ENCODE measurements around the gene MAP4K3. TPM values are rescaled to one million over a fixed set of nuclear protein-coding genes. Genes with fewer than 3 reads are reported as not detected.
A peak's percentile ranks its signal among the peaks of the same experiment; 100 is the strongest.

The MAP4K3 gene
- total and polyA plus RNA-seq, 11 donors = 14.5 to 45.4 (median 33.4) TPM

- peaks cover 8 to 94% (median 67%) of the 10 kb centered on the region in 12 donors for H3K4me1 ChIP-seq
- 78 to 89% (median 86%) methylated on average over 8 of the region's 8 CpGs for WGBS, 4 donors
- no peaks in the 10 kb centered on the region for H3K9me3 ChIP-seq
- no peak overlapping the region for H3K4me3 ChIP-seq
- intact Hi-C loops (cut with DNase I) = loop anchor here in 2 of 10 donors (5.0 kb wide), 1 partner anchor 36 kb away; the partner anchor contains the start of gene MAP4K3 (in 2 of the 2)
- no peak for DNase-seq
- TF ChIP-seq CTCF (IDR thresholded peaks at IDR 0.05) (no peak), POLR2A (IDR thresholded peaks at IDR 0.05) (no peak)
- peak overlapping the region in 3 of 12 donors; percentile 8 to 19 (median 11) for H3K27ac ChIP-seq
- no peaks in the 10 kb centered on the region for H3K36me3 ChIP-seq
- no peaks in the 10 kb centered on the region for H3K27me3 ChIP-seq
- no peak for ATAC-seq
Measured at GRCh38 chr2:39401319-39401718, 35.8 kb downstream of the MAP4K3 start.

DNA sequence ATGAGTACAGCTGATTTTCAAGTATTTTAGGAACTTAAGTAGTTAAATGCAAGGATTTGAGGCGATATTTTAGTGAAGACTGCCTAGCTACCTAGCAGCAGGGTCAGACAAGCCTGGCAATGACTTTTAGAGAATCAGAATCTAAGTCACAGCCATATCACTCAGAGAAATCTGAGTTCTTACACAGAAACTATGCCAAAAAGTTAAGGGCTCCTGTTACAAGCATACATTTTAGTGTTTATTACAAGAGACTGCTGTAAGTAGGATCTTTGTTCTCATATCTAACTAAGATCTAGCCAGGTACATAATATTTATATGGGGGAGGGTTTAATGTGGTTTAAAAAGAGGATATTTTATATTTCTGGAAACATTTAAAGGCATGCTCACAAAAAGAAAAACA lies 37.5 kb downstream of the MAP4K3 start:
- no peak for DNase-seq
- intact Hi-C loops (cut with DNase I) = no loop called here
- Histone ChIP-seq H3K27me3 (no peaks in the 10 kb centered on the region), H3K9me3 (no peaks in the 10 kb centered on the region), H3K4me3 (no peak overlapping the region), H3K4me1 (peaks cover 8 to 96% (median 65%) of the 10 kb centered on the region in 12 donors), H3K36me3 (no peaks in the 10 kb centered on the region), H3K27ac (peak overlapping the region in 2 of 12 donors; percentile 4 to 15)
- no peak for ATAC-seq
- TF ChIP-seq CTCF (IDR thresholded peaks at IDR 0.05) (no peak), POLR2A (IDR thresholded peaks at IDR 0.05) (no peak)
- WGBS, 4 donors = 64 to 80% (median 71%) methylated on average over 1 of the region's 1 CpG

DNA sequence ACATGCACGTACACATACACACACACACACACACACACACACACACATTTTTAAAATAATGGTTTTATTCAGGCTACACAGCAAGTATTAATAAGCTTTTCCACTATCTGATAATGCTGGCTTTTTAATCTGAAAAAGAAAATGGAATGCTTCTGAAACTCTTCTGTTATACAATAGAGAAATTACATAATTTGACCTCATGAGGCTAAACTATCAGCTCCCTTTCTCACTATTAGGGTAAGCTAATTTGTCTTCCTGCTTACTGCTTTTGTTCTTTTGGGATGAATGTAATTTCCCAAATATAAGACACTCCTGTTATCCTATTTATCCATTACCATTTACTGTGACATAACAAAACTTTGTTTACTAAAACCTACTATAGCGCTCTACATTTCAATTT lies 41.8 kb downstream of the MAP4K3 start:
- Histone ChIP-seq H3K27ac (peak overlapping the region in 2 of 12 donors; percentile 0 to 47), H3K9me3 (no peaks in the 10 kb centered on the region), H3K36me3 (no peaks in the 10 kb centered on the region), H3K4me1 (peaks cover 0 to 71% (median 41%) of the 10 kb centered on the region in 12 donors), H3K4me3 (no peak overlapping the region), H3K27me3 (no peaks in the 10 kb centered on the region)
- TF ChIP-seq POLR2A (IDR thresholded peaks at IDR 0.05) = no peak
- TF ChIP-seq CTCF (IDR thresholded peaks at IDR 0.05) = no peak
- no peak for DNase-seq
- no peak for ATAC-seq
- intact Hi-C loops (cut with DNase I) = no loop called here
- 71 to 80% (median 76%) methylated on average over 2 of the region's 2 CpGs for WGBS, 4 donors

DNA sequence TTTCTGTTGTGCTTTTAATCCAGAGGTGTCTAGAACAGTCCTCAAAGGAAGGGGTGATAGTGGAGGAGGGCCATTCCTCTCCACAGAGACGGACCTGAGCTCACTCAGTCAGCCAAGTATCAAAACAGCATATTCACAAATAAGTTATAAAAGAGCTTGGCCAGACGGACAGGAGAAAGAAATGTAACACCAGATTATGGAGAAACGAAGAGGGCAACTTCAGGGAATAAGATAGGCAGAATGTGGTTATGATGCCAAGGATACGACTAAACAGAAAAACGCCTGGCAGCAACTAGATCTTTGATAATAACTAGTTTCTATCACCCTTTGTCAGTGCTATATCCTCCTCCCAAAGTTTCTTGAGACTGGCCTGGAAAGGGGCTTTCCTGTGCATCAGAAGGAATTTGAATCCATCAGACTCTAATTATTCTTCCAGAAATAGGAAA lies 42.5 kb downstream of the MAP4K3 start:
- 4 to 20% (median 12%) methylated on average over 5 of the region's 5 CpGs for WGBS, 4 donors
- H3K4me3 ChIP-seq = no peak overlapping the region
- H3K4me1 ChIP-seq = peaks cover 0 to 63% (median 34%) of the 10 kb centered on the region in 12 donors
- peak overlapping the region in 11 of 12 donors; percentile 9 to 66 (median 41) for H3K27ac ChIP-seq
- no peaks in the 10 kb centered on the region for H3K36me3 ChIP-seq
- H3K9me3 ChIP-seq = no peaks in the 10 kb centered on the region
- no peaks in the 10 kb centered on the region for H3K27me3 ChIP-seq
- peak in 2 of 4 donors; percentile 41 to 61 for ATAC-seq
- no peak for TF ChIP-seq POLR2A (IDR thresholded peaks at IDR 0.05)
- no peak for TF ChIP-seq CTCF (IDR thresholded peaks at IDR 0.05)
- no peak for DNase-seq
- intact Hi-C loops (cut with DNase I) = loop anchor here in 3 of 10 donors (5.0 kb wide), 2 partner anchors 33 to 38 kb away; no protein-coding TSS in a partner anchor

Data from heart left ventricle (tissue), 16 donors.